COLO829 (cell line): ENCODE results near the gene NXF2B.
"Not testable (repeated sequence)": the region's sequence is repeated elsewhere in the genome, so short reads cannot be mapped to it uniquely, and the experiment has no call there.

Experiments
- DNase-seq: peaks from one replicate; pipeline ENCODE4 v3.0.0; 2012; ENCODE audit warnings: low spot score

NXF2B gene, protein sequence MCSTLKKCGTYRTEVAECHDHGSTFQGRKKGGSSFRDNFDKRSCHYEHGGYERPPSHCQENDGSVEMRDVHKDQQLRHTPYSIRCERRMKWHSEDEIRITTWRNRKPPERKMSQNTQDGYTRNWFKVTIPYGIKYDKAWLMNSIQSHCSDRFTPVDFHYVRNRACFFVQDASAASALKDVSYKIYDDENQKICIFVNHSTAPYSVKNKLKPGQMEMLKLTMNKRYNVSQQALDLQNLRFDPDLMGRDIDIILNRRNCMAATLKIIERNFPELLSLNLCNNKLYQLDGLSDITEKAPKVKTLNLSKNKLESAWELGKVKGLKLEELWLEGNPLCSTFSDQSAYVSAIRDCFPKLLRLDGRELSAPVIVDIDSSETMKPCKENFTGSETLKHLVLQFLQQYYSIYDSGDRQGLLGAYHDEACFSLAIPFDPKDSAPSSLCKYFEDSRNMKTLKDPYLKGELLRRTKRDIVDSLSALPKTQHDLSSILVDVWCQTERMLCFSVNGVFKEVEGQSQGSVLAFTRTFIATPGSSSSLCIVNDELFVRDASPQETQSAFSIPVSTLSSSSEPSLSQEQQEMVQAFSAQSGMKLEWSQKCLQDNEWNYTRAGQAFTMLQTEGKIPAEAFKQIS

DNA sequence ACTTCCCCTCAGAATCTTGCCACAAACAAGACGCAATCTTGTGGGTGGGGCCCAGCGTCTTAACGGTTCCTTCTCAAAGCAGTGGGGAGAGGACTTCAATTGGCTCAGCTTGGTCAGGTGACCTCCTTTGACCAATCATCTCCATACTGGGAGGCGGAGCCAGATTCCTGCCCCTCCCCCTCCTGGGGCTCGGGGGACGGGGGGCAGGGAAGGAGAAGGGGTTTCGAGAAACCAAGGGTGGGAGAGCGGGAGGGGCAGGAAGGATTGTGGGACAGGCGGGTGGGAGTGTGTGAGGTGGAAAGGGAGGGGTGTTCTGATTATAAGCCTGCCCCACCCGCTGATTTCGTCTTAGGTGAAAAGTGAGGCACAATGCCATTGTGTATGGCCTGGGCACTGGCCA is at the start of gene NXF2B:
Gene NXF2B, minus strand, starts transcription at position 101 of the 400 bp plus-strand sequence. CDS start 59,972 bp downstream, outside the sequence.
- DNase-seq, result not testable (repeated sequence)

DNA sequence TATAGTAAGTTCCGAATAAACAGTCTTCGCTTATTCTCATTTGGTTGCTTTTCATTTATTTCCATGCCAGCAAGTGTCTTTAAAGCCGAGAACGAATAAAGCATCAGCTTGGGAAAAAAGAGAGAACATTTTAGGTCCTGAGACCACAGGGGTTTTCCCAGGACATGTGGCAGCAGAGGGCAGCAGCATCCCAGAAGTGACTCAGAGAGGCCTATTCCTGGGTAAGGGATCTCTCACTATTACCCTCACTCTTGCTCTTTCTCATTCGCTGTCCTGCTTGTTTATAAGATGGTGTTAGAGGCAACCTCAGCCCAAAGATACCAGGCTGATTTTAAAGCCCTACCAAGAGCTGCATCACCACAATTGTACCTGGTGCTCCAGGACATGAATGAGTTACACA is 39.0 kb upstream of the NXF2B start:
- not testable (repeated sequence) for DNase-seq

DNA sequence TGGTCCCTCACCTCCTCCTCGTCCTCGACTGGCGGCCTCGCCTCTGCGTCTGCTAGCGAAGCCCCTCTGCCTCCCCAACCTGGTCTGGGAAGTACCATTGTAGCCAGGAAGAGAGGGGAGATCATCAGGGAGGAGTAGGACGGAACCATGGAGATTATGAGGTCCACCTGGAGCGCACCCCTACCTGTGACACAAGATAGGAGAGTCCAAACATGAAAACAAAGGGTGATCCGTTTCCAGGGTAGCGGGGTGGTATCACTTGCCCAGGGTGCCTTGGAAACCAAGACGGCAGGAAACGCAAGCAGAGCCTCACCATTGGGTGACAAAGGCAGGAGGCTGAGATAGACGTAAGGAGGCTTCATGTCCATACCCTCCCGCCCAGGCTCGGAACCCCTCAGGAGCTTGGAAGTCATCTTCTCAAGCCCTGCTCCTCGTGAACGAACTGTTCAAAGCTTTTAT is 32.0 kb upstream of the NXF2B start, which contains the start of gene TCP11X2:
Gene TCP11X2, minus strand, starts transcription at position 51 of the 459 bp plus-strand sequence.
- DNase-seq, result not testable (repeated sequence)

DNA sequence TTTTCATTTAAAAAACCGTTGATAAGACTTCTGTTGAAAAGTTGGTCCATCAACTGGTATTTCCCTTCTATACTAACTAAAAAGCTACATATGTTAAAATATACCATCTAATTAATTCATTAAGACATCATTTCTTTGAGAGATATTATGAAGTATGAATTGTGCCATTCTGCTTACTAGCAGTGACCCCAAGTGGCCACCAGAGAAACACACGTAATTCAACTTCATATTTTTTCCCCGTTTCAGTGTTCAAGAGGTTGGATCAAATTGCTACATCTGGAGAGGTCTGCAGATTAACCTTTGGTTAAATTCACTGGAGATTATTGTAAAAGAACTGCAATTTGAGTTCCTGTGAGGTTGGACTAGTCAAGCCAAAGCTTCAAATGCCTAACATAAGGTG is 30.4 kb upstream of the NXF2B start:
- DNase-seq, result not testable (repeated sequence)

DNA sequence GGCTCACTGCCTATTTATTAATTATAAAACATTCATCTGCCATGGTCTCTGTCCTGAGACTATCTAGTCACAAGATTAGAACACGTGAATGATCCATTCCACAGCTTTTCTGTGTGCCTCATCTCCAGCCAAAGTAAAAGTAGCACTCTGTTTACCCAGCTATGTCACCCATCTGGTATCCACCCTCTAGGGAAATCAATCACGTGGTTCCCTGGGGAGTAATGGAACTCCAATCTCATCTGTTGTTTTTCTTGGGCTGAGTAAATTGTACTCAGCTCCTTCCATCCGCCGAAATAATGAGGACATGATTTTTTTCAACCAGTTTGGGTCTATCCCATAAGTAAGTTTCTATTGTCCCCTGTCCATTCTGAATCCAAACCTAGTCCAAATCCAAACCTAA is 18.8 kb upstream of the NXF2B start:
- DNase-seq, result not testable (repeated sequence)

DNA sequence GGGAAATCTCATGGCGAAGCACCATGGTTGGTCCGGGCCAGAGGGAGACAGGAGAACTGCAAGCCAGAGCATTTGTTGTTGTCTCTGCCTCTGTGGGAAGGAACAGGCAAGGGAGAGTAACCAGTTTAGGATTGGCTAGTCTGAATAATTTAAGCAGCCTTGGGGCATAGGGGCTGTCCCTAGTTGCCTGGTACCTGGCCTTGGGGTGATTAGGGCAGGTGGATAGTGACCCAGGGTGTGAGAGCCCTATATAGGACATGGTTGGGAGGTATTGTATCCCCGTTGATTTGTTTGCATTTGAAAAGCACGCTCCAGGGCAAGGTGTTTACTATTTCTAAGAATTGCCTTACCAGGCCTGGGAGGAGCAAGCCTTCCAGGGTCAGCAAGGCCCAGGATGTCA is 25.3 kb downstream of the NXF2B start:
- not testable (repeated sequence) for DNase-seq

DNA sequence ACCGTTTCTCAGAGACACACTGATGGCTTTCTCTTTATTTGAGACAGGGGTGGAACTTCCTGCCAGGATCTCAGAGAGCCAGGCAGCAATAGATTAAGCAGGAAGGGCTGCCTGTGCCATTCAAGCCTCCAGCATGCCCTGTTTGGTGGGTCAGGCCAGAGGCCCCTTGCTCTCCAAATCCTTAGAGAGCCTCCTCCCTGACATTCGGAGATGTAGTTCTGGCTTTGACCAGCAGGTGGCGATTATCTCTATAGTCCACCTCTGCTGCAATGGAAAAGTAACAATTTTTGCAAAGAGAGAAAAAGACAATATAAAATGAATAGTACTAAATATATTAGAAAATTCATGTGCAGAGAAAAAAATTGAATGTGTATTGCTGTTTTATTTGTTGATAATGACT is 93.9 kb downstream of the NXF2B start:
- DNase-seq, result no peak

DNA sequence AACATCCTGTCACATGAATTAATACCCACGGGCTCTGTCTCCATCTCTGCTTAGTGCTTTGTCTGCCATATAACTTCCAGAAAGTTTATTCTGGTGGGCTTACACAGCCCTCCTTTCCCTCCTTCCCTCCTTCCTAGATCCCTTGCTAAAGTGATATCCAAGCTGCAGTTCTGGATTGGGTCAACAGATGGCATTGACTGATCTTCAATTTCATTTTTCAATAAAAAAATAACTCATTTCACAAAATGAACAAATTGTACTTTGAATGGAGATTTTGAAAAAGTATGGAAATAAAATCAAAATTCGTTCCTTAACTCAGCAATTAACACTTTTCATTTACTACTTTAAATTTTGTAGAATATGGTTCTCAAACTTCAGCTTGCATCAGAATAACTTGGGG is 97.9 kb downstream of the NXF2B start:
- no peak for DNase-seq

DNA sequence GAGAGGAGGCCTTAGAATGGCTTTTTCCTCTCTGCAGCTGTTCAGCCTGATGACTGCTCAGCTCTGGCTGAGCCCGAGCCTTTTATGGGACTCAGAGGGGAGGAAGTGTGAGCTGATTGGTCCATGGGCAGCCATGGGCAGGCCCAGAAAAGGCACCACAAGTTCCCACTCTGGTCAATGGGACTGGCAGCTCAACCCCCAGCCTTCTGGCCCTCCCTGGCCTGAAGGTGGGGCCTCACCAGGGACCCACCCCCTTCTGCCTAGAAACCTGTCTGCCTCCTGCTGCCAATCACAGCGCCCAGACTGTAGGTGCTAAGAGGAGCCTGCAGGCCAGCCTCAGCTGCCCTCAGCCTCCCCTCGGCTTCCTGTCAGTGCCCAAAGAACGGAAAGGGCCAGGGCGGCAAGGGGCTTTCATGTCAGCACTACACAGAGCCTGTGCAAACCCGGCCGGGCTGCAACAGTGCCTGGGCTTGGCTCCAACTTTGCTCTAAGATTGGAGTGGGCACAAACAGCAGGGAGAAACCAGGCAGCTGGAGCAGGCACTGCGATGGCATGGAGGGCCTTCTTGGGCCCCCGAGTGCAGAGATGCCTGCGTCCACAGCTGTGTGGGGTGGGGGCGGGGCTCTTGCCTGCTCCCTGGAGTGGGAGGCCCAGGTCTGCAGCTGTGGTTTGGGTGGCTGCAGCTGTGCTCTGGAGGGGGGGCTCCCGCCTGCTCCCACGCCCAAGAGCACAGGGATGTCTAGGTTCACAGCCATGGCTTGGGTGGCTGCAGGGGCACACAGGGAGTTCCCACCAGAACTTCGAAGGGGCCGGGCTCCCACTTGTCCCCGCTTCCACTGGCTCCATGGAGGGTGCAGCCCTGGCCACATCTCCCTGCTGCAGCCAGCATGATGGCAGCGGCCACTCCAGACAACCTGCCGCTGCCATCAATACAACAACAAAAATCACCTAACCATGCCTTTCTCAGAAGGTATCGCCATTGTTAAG is 100.2 kb downstream of the NXF2B start:
- no peak for DNase-seq

DNA sequence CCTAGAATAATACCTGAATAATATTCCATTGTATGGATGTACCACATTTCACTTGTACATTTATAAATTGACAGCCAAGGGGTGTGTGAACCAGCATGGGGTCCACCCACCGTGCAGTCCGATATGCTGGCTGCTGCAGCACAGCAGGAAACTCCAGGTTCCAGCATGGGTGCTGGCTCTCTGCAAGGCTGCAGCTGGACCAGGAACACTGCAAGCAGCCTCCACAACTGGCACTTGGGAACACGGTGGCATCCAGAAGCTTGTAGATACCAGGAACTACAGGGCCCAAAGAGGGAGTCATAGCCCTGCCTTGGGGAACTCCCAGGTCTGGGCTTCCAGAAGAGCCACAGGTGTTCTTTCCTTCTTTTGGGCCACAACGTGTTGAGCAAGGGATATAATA is 101.6 kb downstream of the NXF2B start:
- DNase-seq, result no peak
